Urinary bladder (tissue), 4 donors: ENCODE results near the gene SLC6A16. TPM values are rescaled to one million over a fixed set of nuclear protein-coding genes. Genes with fewer than 3 reads are reported as not detected.
"Not testable (repeated sequence)": the region's sequence is repeated elsewhere in the genome, so short reads cannot be mapped to it uniquely, and the experiment has no call there.

Source experiments
- DNase-seq: peaks from one replicate; pipeline ENCODE4 v3.0.0-alpha.2; 2015; ENCODE audit errors: extremely low spot score
- H3K27ac ChIP-seq: one replicate; pipeline ENCODE4 v1.5.1; 2013; ENCODE audit warnings: low read depth, mild to moderate bottlenecking, moderate library complexity
- H3K36me3 ChIP-seq: one replicate; pipeline ENCODE4 v1.6.1; 2013; ENCODE audit warnings: mild to moderate bottlenecking, moderate library complexity; ENCODE audit not compliant: insufficient read depth
- H3K4me1 ChIP-seq: one replicate; pipeline ENCODE4 v1.6.1; 2013; ENCODE audit warnings: mild to moderate bottlenecking, moderate library complexity; ENCODE audit not compliant: insufficient read depth
- H3K4me3 ChIP-seq: one replicate; pipeline ENCODE4 v1.5.1; 2013; ENCODE audit warnings: low read depth, low read length
- WGBS: extraction: QIAGEN DNeasy Blood & Tissue Kit; methylation state at CpG from one replicate; pipeline ENCODE4 v1.1.7; 2013; 5-methylcytosine and 5-hydroxymethylcytosine counted together
- polyA plus RNA-seq: library from polyadenylated mRNA; stranded (reverse); fragments of 200-250 nt; gene quantifications from one replicate; pipeline ENCODE4 v1.2.3, GENCODE V29; 2013
- total RNA-seq: library from RNA; depleted of rRNA; stranded (reverse); fragments of >200 nt; gene quantifications from one replicate; pipeline ENCODE4 v1.2.3, GENCODE V29; 2014
- donor health status: healthy with polysubstance abuse.
- donor health status: healthy.

The SLC6A16 gene
- total and polyA plus RNA-seq, 2 donors = 0.26 to 2.0 TPM

DNA sequence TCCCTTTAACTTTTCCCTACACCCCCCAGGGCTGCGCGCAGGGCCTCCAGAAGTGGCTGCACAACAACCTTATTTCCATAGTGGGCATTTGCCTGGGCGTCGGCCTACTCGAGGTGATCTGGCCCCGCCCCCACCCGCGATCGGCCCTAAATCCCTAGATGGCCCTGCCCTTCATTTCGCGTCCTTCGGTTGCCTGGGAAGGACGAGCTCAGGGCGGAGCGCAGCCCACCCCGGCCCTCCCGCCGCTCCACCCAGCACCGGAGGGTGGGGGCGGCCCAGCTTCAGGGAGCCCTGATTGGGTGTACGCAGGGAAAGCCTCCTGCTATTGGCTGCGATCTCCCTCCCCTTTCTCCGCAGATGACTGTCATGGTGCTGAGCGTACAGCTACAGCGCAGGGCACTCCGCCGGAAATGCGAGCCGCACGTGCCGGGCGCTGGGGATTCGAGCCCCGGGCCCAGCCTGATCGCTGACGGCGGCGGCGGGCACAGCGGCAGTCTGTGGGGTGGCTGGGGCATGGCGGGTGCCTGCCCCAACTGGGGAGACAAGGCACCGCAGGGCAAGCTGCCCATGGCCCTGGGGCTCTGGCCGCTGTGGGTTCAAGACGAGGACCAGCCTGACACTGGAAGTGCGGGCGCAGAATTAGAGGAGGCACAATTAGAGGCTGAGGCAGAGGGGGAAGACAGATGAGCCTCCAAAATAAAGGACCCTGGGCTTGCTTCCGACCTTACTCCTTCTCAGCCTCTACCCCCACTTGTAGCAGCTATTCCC, 14.5 kb upstream of the SLC6A16 start:
- no peaks in the 10 kb centered on the region for H3K4me1 ChIP-seq
- 10% methylated on average over 47 of the region's 47 CpGs for WGBS
- DNase-seq = peak; percentile 80
- H3K36me3 ChIP-seq = no peaks in the 10 kb centered on the region
- H3K4me3 ChIP-seq = peak overlapping the region; percentile 34
- H3K27ac ChIP-seq = peak overlapping the region; percentile 89

DNA sequence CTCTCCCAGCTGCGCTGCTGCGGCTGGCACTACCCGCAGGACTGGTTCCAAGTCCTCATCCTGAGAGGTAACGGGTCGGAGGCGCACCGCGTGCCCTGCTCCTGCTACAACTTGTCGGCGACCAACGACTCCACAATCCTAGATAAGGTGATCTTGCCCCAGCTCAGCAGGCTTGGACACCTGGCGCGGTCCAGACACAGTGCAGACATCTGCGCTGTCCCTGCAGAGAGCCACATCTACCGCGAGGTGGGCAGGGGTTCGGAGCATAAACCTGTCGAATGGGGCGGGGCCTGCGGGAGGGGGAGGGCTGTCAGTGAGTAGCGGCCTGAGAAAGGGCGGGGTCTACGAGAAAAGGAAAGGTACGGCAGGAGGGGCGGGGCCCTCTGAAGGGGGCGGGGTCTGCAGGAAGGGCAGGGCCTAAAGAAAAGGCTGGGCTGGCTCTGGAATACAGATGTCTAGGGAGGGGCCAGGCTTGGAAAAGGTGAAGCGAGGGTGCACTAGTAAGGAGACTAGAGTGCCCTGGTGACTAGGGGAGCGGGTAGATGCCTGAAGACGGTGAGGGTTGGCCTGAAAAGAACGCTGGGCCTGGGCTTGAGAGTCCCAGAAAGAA, 13.8 kb upstream of the SLC6A16 start:
- no peaks in the 10 kb centered on the region for H3K36me3 ChIP-seq
- no peaks in the 10 kb centered on the region for H3K4me1 ChIP-seq
- WGBS = 11% methylated on average over 30 of the region's 30 CpGs
- no peak overlapping the region for H3K27ac ChIP-seq
- H3K4me3 ChIP-seq = peak overlapping the region; percentile 34
- DNase-seq = peak; percentile 56

DNA sequence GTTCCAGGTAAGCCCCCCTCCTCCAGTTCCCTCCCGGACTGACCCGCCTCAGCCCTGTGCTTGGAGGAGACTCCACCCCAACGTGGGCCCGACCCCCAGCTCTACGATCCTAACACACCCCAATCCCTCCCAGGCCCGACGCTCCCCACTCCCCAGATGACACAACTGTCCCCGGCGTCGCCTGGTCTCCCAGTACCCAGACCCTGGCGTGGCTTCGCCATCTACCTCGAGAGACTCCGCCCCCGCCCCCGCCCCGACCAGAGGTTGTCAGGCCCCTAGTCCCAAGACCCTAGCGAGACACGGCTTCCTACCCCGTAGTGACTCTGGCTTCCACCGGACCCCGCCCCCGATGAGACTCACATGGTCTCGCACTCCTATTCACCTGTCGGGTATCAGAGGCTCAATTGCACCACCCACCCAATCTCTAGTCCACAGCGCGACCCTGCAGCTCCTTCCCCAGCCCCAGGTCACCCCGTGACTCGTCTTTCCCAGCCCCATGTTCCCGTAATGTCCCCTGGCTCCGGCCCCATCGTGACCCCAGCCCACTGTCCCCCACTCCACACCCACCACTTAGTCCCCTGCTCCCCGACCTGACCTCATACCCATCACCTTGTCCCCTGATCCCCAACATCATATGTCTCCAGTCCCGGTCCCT, 13.2 kb upstream of the SLC6A16 start:
- Histone ChIP-seq H3K4me3 (no peak overlapping the region), H3K4me1 (no peaks in the 10 kb centered on the region), H3K36me3 (no peaks in the 10 kb centered on the region), H3K27ac (no peak overlapping the region)
- DNase-seq = no peak
- WGBS = 24% methylated on average over 34 of the region's 34 CpGs

DNA sequence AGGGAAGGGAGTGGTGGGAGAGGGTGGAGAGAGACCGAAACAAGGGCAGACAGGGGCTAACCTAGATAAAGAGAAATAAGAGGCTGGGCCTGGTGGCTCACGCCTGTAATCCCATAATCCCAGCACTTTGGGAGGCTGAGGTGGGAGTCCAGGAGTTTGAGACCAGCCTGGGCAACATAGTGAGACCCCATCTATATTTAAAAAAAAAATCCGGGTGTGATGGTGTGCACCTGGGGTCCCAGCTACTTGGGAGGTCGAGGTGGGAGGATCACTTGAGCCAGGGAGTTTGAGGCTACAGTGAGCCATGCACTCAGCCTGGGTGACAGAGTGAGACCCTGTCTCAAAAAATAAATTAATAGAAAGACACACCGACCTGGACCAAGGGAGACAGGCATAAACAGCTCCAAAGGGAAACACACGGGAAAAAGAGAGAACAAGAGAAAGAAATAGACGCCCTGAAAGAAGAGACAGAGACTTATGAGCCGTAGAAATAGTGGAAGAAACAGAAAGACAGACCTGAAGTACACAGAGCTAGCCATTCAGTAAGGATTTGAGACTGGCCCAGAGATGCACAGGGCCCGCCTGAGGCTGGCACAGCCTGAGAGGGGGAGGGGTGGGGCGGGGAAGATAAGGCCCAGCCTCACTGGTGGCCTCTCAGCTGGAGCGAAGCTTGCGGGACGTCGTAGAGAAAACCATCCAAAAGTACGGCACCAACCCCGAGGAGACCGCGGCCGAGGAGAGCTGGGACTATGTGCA, 12.5 kb upstream of the SLC6A16 start:
- Histone ChIP-seq H3K36me3 (no peaks in the 10 kb centered on the region), H3K27ac (no peak overlapping the region), H3K4me3 (no peak overlapping the region), H3K4me1 (no peaks in the 10 kb centered on the region)
- no peak for DNase-seq
- 70% methylated on average over 19 of the region's 19 CpGs for WGBS

DNA sequence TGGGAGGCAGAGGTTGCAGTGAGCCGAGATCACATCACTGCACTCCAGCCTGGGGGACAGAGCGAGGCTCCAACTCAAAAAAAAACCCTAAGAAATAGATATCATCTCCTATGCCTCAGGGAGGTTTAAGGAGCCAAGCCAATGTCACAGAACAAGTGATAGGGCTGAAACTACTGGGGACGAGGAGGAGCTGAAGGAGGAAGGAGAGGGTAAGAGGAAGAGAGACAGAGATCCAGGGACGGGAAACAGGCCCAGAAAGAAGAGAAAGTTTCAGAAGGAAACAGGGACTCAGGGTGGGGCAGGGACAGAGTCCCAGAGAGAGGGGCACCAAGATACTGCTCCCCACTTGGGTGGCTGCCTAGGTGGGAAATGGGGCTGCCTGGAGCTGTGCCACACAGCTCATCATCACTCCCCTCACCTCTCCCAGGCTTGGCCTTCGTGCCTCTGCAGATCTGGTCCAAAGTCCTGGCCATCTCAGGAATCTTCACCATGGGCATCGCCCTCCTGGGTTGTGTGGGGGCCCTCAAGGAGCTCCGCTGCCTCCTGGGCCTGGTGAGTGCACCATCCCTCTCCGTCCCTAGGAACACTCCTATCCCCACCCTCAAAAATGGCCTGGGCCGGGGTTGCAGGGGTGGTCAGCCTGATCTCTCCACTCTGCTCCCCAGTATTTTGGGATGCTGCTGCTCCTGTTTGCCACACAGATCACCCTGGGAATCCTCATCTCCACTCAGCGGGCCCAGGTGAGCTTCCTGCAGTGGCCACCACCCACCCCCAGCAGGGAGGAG, 11.7 kb upstream of the SLC6A16 start:
- Histone ChIP-seq H3K36me3 (no peaks in the 10 kb centered on the region), H3K4me1 (no peaks in the 10 kb centered on the region), H3K27ac (no peak overlapping the region), H3K4me3 (no peak overlapping the region)
- 85% methylated on average over 10 of the region's 10 CpGs for WGBS
- no peak for DNase-seq

DNA sequence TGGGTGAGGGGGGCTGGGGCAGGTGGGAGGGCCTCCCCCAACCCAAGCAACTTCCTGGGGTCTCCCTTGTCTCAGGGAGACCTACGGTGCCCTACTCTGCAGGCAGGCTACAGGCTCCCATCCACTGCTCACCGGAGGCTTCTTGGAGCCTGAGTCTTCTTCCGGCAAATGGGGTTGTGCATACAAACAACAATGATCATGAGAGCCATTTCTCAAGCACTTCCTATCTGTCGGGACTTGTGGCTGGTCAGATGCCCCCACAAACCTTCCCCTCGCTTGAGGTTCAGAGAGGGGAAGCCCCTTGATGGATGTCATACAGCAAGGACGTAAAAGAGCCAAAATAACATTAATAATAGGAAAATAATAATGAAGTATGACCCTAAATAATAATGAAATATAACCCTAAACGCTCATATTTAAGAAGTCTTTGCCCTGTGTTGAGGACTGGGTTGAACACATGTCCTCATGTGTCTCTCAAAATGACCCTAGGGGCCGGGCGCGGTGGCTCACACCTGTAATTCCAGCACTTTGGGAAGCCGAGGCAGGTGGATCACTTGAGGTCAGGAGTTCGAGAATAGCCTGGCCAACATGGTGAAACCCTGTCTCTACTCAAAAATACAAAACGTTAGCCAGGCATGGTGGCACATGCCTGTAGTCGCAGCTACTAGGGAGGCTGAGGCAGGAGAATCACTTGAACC, 10.9 kb upstream of the SLC6A16 start:
- Histone ChIP-seq H3K4me3 (peak overlapping the region; percentile 27), H3K27ac (no peak overlapping the region)
- no peak for DNase-seq

DNA sequence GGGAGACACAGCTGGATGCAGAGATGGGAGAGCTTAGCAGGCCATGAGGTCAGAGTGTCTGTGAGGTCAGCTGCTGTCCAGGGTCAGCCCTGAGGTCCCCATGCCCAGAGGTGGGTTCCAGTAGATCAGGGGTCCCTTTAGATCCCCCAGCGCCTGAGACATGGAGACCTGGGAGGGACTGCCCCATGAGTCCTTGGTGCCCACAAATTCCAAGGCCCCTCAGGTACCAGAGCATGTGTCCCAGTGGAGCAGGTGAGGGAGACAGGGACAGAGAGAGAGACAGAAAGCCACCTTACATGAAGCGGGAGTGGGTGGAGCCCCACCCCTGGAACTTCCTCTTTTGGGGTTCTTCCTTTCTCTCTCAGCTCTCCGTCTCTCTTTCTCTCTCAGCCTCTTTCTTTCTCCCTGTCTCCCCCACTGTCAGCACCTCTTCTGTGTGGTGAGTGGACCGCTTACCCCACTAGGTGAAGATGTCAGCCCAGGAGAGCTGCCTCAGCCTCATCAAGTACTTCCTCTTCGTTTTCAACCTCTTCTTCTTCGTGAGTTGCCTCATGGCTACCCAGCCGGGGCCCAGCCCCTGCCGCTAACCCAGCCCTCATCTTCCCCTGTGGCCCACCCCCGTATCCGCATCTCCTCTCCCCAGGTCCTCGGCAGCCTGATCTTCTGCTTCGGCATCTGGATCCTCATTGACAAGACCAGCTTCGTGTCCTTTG, 10.2 kb upstream of the SLC6A16 start, which contains the start of gene CD37:
Gene CD37 (plus strand): TSS at position 336 of the 713 bp plus-strand sequence. CDS start 135 bp downstream, at position 471.
- no peak for DNase-seq
- no peaks in the 10 kb centered on the region for H3K4me1 ChIP-seq
- peak within 1 kb of the TSS; percentile 27 for H3K4me3 ChIP-seq
- whole genome bisulfite sequencing = 68% methylated on average over 13 of the region's 13 CpGs
- no peak within 1 kb of the TSS for H3K27ac ChIP-seq
- no peaks in the 10 kb centered on the region for H3K36me3 ChIP-seq

More for the DNA sequence above, 10.9 kb upstream of the SLC6A16 start:
- WGBS = 86% methylated on average over 14 of the region's 14 CpGs
- Histone ChIP-seq H3K36me3 (no peaks in the 10 kb centered on the region), H3K4me1 (no peaks in the 10 kb centered on the region)

DNA sequence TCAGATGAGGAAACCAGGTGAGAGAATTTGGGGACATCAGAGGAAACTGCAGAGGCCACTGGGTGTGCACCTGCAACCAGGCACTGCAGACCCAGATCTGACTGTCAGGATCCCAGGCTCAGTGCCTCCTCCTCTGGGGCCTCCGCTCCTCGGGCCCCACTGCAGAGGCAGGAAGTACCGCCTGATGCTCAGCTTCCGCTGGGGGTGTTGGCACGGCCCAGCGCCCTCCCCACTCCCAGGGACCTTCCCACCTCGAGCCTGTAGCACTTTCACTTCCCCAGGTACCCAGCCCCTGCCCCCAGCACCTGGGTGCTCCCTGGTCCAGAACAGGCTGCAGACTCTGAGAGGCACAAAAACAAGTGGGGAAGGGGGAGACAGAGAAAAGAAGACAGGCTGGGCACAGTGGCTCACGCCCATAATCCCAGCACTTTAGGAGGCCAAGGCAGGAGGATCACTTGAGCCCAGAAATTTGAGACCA, 8.9 kb upstream of the SLC6A16 start:
- no peak for DNase-seq
- WGBS = 61% methylated on average over 8 of the region's 8 CpGs

DNA sequence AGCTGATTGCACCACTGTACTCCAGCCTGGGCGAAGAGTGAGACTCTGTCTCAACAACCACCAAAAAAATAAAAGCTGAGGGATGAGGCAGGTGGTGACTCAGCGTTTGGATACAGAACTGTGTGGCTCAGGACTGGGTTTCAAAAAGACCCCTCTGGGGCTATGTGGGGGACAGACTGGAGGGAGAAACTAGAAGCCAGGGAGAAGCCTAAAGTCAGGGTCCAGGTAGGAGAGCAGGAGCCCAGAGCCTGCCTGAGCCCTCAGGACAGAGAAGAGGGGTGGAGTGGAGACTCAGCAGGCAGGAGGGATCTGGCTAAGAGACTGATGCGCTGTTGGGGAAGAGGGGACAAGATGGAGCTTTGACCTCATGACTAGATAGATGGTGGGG, 8.4 kb upstream of the SLC6A16 start:
- no peak for DNase-seq
- Histone ChIP-seq H3K36me3 (no peaks in the 10 kb centered on the region), H3K4me1 (no peaks in the 10 kb centered on the region), H3K27ac (no peak overlapping the region), H3K4me3 (no peak overlapping the region)
- WGBS = 71% methylated on average over 3 of the region's 3 CpGs

More for the DNA sequence above, 8.9 kb upstream of the SLC6A16 start:
- no peaks in the 10 kb centered on the region for H3K36me3 ChIP-seq
- H3K4me3 ChIP-seq = no peak overlapping the region
- H3K27ac ChIP-seq = no peak overlapping the region
- H3K4me1 ChIP-seq = no peaks in the 10 kb centered on the region

DNA sequence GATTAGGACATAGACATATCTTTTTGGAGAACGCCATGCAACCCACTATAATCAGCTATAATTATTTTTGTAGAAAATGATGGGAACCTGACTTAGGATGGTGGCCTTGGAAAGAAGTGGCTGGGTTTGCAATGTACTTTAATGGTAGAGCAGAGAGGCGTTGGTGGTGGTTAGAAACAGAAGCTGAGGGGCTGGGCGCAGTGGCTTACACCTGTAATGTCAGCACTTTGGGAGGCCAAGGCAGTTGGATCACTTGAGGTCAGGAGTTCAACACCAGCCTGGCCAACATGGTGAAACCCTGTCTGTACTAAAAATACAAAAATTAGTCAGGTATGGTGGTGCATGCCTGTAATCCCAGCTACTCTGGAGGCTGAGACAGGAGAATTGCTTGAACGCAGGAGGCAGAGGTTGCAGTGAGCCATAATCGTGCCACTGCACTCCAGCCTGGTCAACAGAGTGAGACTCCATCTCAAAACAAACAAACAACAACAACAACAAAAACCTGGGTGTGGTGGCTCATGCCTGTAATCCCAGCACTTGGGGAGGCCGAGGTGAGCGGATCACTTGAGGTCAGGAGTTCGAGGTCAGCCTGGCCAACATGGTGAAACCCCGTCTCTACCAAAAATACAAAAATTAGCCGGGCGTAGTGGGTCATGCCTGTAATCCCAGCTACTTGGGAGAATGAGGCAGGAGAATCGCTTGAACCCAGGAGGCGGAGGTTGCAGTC, 7.9 kb upstream of the SLC6A16 start:
- H3K36me3 ChIP-seq, H3K4me1 ChIP-seq, H3K27ac ChIP-seq, DNase-seq, H3K4me3 ChIP-seq: not testable (repeated sequence)
- 90% methylated on average over 13 of the region's 13 CpGs for WGBS

DNA sequence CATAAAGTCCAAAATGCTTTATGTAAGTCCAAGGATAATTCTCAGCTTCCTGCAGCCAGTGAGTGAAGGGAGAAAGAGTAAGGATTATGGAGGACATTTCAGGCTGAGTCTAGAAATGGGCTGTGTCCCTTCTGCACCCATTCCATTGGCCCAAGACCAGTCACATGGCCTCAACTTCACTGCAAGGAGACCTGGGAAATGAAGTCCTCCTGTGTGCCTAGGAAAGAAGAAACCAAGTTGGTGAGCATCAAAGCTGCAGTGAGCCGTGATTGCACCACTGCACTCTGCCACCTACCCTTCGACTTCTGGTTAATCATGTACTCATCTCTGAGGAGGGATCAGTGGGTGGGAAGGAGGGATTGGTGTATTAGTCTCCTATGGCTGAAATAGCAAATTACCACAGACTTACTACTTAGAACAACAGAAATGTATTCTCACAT, 6.6 kb upstream of the SLC6A16 start:
- H3K27ac ChIP-seq = no peak overlapping the region
- no peak for DNase-seq
- 80% methylated on average over 2 of the region's 2 CpGs for WGBS
- H3K36me3 ChIP-seq = no peaks in the 10 kb centered on the region
- no peaks in the 10 kb centered on the region for H3K4me1 ChIP-seq
- no peak overlapping the region for H3K4me3 ChIP-seq
